ENCODE results near the gene CYFIP1.

DNA sequence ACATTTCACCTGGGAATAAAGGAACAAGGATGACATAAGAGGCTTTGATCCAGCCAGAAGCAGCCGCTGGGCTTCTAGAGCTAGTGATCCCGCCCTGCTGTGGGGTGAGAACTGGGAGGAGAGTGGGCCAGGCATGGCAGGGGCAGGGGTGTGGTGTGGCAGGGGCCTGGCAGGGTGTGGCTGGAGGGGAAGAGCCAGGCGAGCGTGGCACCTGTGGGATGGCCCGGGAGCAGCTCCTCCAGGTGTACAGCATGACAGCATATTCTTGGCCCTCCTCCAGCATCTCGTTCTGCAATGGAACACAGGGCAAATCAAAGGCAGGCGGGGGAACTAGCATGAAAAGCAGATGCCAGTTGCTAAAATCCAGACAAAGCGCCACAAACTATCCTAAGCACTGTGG is 35.5 kb downstream of the CYFIP1 start:
- TF ChIP-seq, protein P1, sequence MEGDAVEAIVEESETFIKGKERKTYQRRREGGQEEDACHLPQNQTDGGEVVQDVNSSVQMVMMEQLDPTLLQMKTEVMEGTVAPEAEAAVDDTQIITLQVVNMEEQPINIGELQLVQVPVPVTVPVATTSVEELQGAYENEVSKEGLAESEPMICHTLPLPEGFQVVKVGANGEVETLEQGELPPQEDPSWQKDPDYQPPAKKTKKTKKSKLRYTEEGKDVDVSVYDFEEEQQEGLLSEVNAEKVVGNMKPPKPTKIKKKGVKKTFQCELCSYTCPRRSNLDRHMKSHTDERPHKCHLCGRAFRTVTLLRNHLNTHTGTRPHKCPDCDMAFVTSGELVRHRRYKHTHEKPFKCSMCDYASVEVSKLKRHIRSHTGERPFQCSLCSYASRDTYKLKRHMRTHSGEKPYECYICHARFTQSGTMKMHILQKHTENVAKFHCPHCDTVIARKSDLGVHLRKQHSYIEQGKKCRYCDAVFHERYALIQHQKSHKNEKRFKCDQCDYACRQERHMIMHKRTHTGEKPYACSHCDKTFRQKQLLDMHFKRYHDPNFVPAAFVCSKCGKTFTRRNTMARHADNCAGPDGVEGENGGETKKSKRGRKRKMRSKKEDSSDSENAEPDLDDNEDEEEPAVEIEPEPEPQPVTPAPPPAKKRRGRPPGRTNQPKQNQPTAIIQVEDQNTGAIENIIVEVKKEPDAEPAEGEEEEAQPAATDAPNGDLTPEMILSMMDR (IDR thresholded peaks at IDR 0.05) = no peak
- TF ChIP-seq POLR2AphosphoS5 (IDR thresholded peaks at IDR 0.05) = no peak
